Left colon (tissue), 2 donors: Measurements from ENCODE around the gene HSPA9. TPM values are rescaled to one million over a fixed set of nuclear protein-coding genes. Genes with fewer than 3 reads are reported as not detected.
A peak's percentile ranks its signal among the peaks of the same experiment; 100 is the strongest.
"Not testable (repeated sequence)": the region's sequence is repeated elsewhere in the genome, so short reads cannot be mapped to it uniquely, and the experiment has no call there.

ENCODE experiments used
- ATAC-seq: fragments of 200-7000 bp; cut with Tn5 transposase; one replicate; pipeline ENCODE4 v1.9.1; 2020; ENCODE audit warnings: mild to moderate bottlenecking, moderate library complexity
- DNase-seq, 2 donors: peaks; one replicate each; pipeline ENCODE4 v3.0.0-alpha.2; 2020
- intact Hi-C, 2 donors: fragments of 100-400 bp; cut with DNase I in 1 of 2; cut with micrococcal nuclease in 1 of 2; formaldehyde crosslinking; loops; one replicate each; pipeline versions ENCODE4 v1.11.2 to v1.14.0; 2022; cut with DNase I, micrococcal nuclease
- total RNA-seq, 2 donors: library from RNA; stranded (reverse); fragmentation: NEBNext Ultra II Directional; extraction: Animal tissue kit (Norgen Biotek cat#: 25700); gene quantifications; one replicate each; pipeline ENCODE4 v1.2.1, GENCODE V29; 2021
- donor health status: DM: no; HTN: no; CAD: no.
- donor health status: DM: yes; HTN: yes; CAD: no.

HSPA9 gene
- total RNA-seq, 2 donors from 2014 or later, result 175 to 206 TPM

GRCh38 chr5:138507485-138507884 lies 67.7 kb downstream of the HSPA9 start:
- not testable (repeated sequence) for ATAC-seq, DNase-seq
- intact Hi-C loops, result loop anchor here in 1 of 2 donors (10.0 kb wide), 1 partner anchor 63 kb away; no protein-coding TSS in a partner anchor

- intact Hi-C loops, result loop anchor here in 1 of 2 donors (10.0 kb wide), 1 partner anchor 62 kb away; no protein-coding TSS in a partner anchor
- DNase-seq, result no peak
- ATAC-seq, result no peak
Measured at GRCh38 chr5:138506370-138507306, 68.6 kb downstream of the HSPA9 start.

GRCh38 chr5:138504799-138505198 lies 70.4 kb downstream of the HSPA9 start:
- DNase-seq, result peak in 1 of 2 donors; percentile 27
- intact Hi-C loops, result loop anchor here (5.0 to 10.0 kb wide), 2 partner anchors 52 to 60 kb away; no protein-coding TSS in a partner anchor
- ATAC-seq, result peak; percentile 15

Other genes with a start within 250 kb of the HSPA9 start
- gene CDC25C, start 243.6 kb downstream of the HSPA9 start, total RNA-seq, result 1 to 10 TPM; 1.3 to 2.4 TPM
- 10 to 100 TPM in 1 of 2 donors, 1 to 10 TPM in 1; 9.2 to 15.4 TPM for gene FAM53C, start 237.1 kb downstream of the HSPA9 start, total RNA-seq
- 10 to 100 TPM; 62.4 to 63.2 TPM for gene KDM3B, start 222.7 kb downstream of the HSPA9 start, total RNA-seq
- 1 to 10 TPM in 1 of 2 donors, under 1 TPM in 1; 0.55 to 3.1 TPM for gene REEP2, start 136.3 kb downstream of the HSPA9 start, total RNA-seq
- 100 to 1,000 TPM in 1 of 2 donors, 10 to 100 TPM in 1; 29.8 to 102 TPM for gene EGR1, start 109.9 kb downstream of the HSPA9 start, total RNA-seq
- 10 to 100 TPM; 73.5 to 83.3 TPM for gene ETF1, start 32.2 kb downstream of the HSPA9 start, total RNA-seq
- gene CTNNA1, start 178.0 kb upstream of the HSPA9 start, total RNA-seq, result 100 to 1,000 TPM; 440 to 447 TPM